Mesenchymal stem cell (in vitro differentiated cells and primary cell): ENCODE results near the gene UPK1A.

Experiments
- DNase-seq: peaks from one replicate; pipeline ENCODE4 v3.0.0-alpha.2; 2013
- H2AFZ ChIP-seq: one replicate; pipeline ENCODE4 v1.6.1; 2013; ENCODE audit warnings: low read depth, mild to moderate bottlenecking, control low read depth, inconsistent platforms, low read length, moderate library complexity
- H2AK5ac ChIP-seq: 2 replicates; pipeline ENCODE4 v1.6.1; 2013; ENCODE audit warnings: low read length, moderate library complexity, mild to moderate bottlenecking, inconsistent platforms; ENCODE audit not compliant: severe bottlenecking
- H2BK120ac ChIP-seq: one replicate; pipeline ENCODE4 v1.6.1; 2013; ENCODE audit warnings: low read depth, mild to moderate bottlenecking, inconsistent platforms, low read length, moderate library complexity
- H2BK12ac ChIP-seq, 2 experiments: one replicate each; pipeline ENCODE4 v1.6.1; 2013; ENCODE audit warnings: inconsistent platforms in 2 of 2, low read length in 2 of 2, mild to moderate bottlenecking in 2 of 2, moderate library complexity in 2 of 2, control low read depth in 1 of 2
- H2BK15ac ChIP-seq: one replicate; pipeline ENCODE4 v1.6.1; 2013; ENCODE audit warnings: mild to moderate bottlenecking, low read depth, inconsistent platforms; ENCODE audit not compliant: poor library complexity, severe bottlenecking
- H2BK5ac ChIP-seq: 2 replicates; pipeline ENCODE4 v1.6.1; 2013; ENCODE audit warnings: low read depth, mild to moderate bottlenecking, low read length, control low read depth, inconsistent platforms; ENCODE audit not compliant: poor library complexity, severe bottlenecking
- H3K14ac ChIP-seq, 2 experiments: one replicate each; pipeline ENCODE4 v1.6.1; 2013; ENCODE audit warnings: inconsistent platforms in 2 of 2, low read length in 2 of 2, control low read depth in 1 of 2, mild to moderate bottlenecking in 1 of 2, moderate library complexity in 1 of 2
- H3K18ac ChIP-seq, 2 experiments: one replicate each; pipeline ENCODE4 v1.6.1; 2013; ENCODE audit warnings: inconsistent platforms in 2 of 2, low read length in 2 of 2, control low read depth in 1 of 2, low read depth in 1 of 2, mild to moderate bottlenecking in 1 of 2
- H3K23ac ChIP-seq, 2 experiments: one replicate each; pipeline ENCODE4 v1.6.1; 2013; ENCODE audit warnings: inconsistent platforms in 2 of 2, low read length in 2 of 2, mild to moderate bottlenecking in 2 of 2, moderate library complexity in 2 of 2, control low read depth in 1 of 2
- H3K27ac ChIP-seq: 2 replicates; pipeline ENCODE4 v1.5.1; 2013; ENCODE audit warnings: mild to moderate bottlenecking, moderate library complexity, low read length, control low read depth, inconsistent platforms; ENCODE audit not compliant: poor library complexity, severe bottlenecking
- H3K27me3 ChIP-seq, 2 experiments: 2 replicates each; pipeline versions ENCODE4 v1.6.1 to v1.7.0; 2013; ENCODE audit warnings: low read length in 2 of 2, mild to moderate bottlenecking in 2 of 2, moderate library complexity in 2 of 2, control low read depth in 1 of 2, inconsistent platforms in 1 of 2; ENCODE audit not compliant: control insufficient read depth in 1 of 2, insufficient read depth in 1 of 2
- H3K36me3 ChIP-seq, 2 experiments: 2 replicates each; pipeline versions ENCODE4 v1.6.1 to v1.7.0; 2013; ENCODE audit warnings: low read length in 2 of 2, control low read depth in 1 of 2, inconsistent platforms in 1 of 2, low read depth in 1 of 2, mild to moderate bottlenecking in 1 of 2; ENCODE audit not compliant: insufficient read depth in 2 of 2, control insufficient read depth in 1 of 2
- H3K4ac ChIP-seq, 2 experiments: one replicate each; pipeline ENCODE4 v1.6.1; 2013; ENCODE audit warnings: inconsistent platforms in 2 of 2, low read length in 2 of 2, mild to moderate bottlenecking in 2 of 2, moderate library complexity in 2 of 2, control low read depth in 1 of 2, low read depth in 1 of 2
- H3K4me1 ChIP-seq: 2 replicates; pipeline ENCODE4 v1.6.1; 2013; ENCODE audit warnings: low read depth, low read length, control low read depth; ENCODE audit not compliant: control insufficient read depth, insufficient read depth
- H3K4me2 ChIP-seq: 2 replicates; pipeline ENCODE4 v1.6.1; 2013; ENCODE audit warnings: low read length, mild to moderate bottlenecking, inconsistent platforms; ENCODE audit not compliant: poor library complexity, severe bottlenecking
- H3K4me3 ChIP-seq, 2 experiments: 2 replicates each; pipeline versions ENCODE4 v1.5.1 to v1.7.0; 2013; ENCODE audit warnings: low read length in 2 of 2, mild to moderate bottlenecking in 2 of 2, control low read depth in 1 of 2, low read depth in 1 of 2; ENCODE audit not compliant: insufficient read depth in 1 of 2
- H3K79me1 ChIP-seq: replicated peaks from 2 replicates; pipeline ENCODE4 v1.6.1; 2013; ENCODE audit warnings: mild to moderate bottlenecking, control low read depth, low read length, inconsistent platforms; ENCODE audit not compliant: poor library complexity, severe bottlenecking
- H3K9ac ChIP-seq: 2 replicates; pipeline ENCODE4 v1.7.0; 2013; ENCODE audit warnings: mild to moderate bottlenecking, low read length, moderate library complexity
- H3K9me3 ChIP-seq: 2 replicates; pipeline ENCODE4 v1.7.0; 2013; ENCODE audit warnings: mild to moderate bottlenecking, low read length; ENCODE audit not compliant: control insufficient read depth
- H4K8ac ChIP-seq: one replicate; pipeline ENCODE4 v1.6.1; 2013; ENCODE audit warnings: inconsistent platforms, mild to moderate bottlenecking, low read length, moderate library complexity
- H4K91ac ChIP-seq: one replicate; pipeline ENCODE4 v1.6.1; 2013; ENCODE audit warnings: mild to moderate bottlenecking, low read length, inconsistent platforms
- WGBS: methylation state at CpG from one replicate; pipeline ENCODE4 v1.1.7; 2013; ENCODE audit warnings: mixed read lengths; 5-methylcytosine and 5-hydroxymethylcytosine counted together

The UPK1A gene

GRCh38 chr19:35642312-35642711 is 24.0 kb upstream of the UPK1A start:
- Histone ChIP-seq H3K4me1 (peaks cover 22% of the 10 kb centered on the region), H3K9ac (no peak overlapping the region), H3K79me1 (no peaks in the 10 kb centered on the region), H3K18ac (peak overlapping the region in 1 of 2 experiments; percentile 33), H2AFZ (no peak overlapping the region), H3K4ac (peak overlapping the region; percentile 35 to 65), H3K23ac (no peak overlapping the region), H3K4me2 (no peak overlapping the region), H3K14ac (no peak overlapping the region), H3K27me3 (no peaks in the 10 kb centered on the region), H3K36me3 (peaks cover 10 to 13% of the 10 kb centered on the region in 2 experiments), H3K27ac (no peak overlapping the region), H2BK5ac (no peak overlapping the region), H2BK12ac (peak overlapping the region in 1 of 2 experiments; percentile 67), H2AK5ac (no peak overlapping the region), H3K9me3 (no peaks in the 10 kb centered on the region), H2BK120ac (peak overlapping the region; percentile 86), H4K8ac (peak overlapping the region; percentile 88), H2BK15ac (peak overlapping the region; percentile 77), H4K91ac (peak overlapping the region; percentile 1), H3K4me3 (no peak overlapping the region)
- no peak for DNase-seq
- 86% methylated on average over 10 of the region's 10 CpGs for WGBS

- Histone ChIP-seq H3K9me3 (no peaks in the 10 kb centered on the region), H3K14ac (peak overlapping the region in 1 of 2 experiments; percentile 66), H3K9ac (peak overlapping the region; percentile 78), H3K23ac (no peak overlapping the region), H2AK5ac (no peak overlapping the region), H3K36me3 (peaks cover 5 to 8% of the 10 kb centered on the region in 2 experiments), H4K91ac (no peak overlapping the region), H3K18ac (peak overlapping the region; percentile 61 to 95), H3K79me1 (peaks cover 1% of the 10 kb centered on the region), H3K27ac (no peak overlapping the region), H2BK15ac (peak overlapping the region; percentile 84), H3K4me2 (peak overlapping the region; percentile 83), H2BK5ac (no peak overlapping the region), H2AFZ (peak overlapping the region; percentile 83), H4K8ac (peak overlapping the region; percentile 88), H3K4me3 (peak overlapping the region; percentile 73 to 86), H3K4me1 (peaks cover 22% of the 10 kb centered on the region), H3K27me3 (no peaks in the 10 kb centered on the region), H2BK12ac (peak overlapping the region; percentile 61 to 67), H2BK120ac (peak overlapping the region; percentile 86), H3K4ac (peak overlapping the region; percentile 2 to 40)
- 34% methylated on average over 14 of the region's 15 CpGs for WGBS
- DNase-seq = no peak
Measured at GRCh38 chr19:35642798-35643254, 23.5 kb upstream of the UPK1A start.

- Histone ChIP-seq H4K91ac (peak overlapping the region; percentile 70), H3K27ac (peak overlapping the region; percentile 93), H3K4me3 (peak overlapping the region; percentile 73 to 86), H2BK120ac (peak overlapping the region; percentile 86), H4K8ac (peak overlapping the region; percentile 88), H2BK12ac (peak overlapping the region; percentile 61 to 75), H3K36me3 (peaks cover 0 to under 1% of the 10 kb centered on the region in 2 experiments), H2BK15ac (peak overlapping the region; percentile 84), H3K4ac (peak overlapping the region in 1 of 2 experiments; percentile 81), H3K23ac (no peak overlapping the region), H3K4me1 (peaks cover 22% of the 10 kb centered on the region), H3K4me2 (peak overlapping the region; percentile 83), H3K9ac (peak overlapping the region; percentile 78), H3K27me3 (no peaks in the 10 kb centered on the region), H3K14ac (peak overlapping the region in 1 of 2 experiments; percentile 66), H3K18ac (peak overlapping the region; percentile 95 to 96), H2AFZ (peak overlapping the region; percentile 83), H2BK5ac (no peak overlapping the region), H3K79me1 (peaks cover 1% of the 10 kb centered on the region), H2AK5ac (no peak overlapping the region), H3K9me3 (no peaks in the 10 kb centered on the region)
- WGBS = under 1% methylated on average over 68 of the region's 69 CpGs
- peak; percentile 88 for DNase-seq
Measured at GRCh38 chr19:35643255-35644205, 22.8 kb upstream of the UPK1A start.
